HCT116 (cell line): Measurements from ENCODE around the gene GPN2. TPM values are rescaled to one million over a fixed set of nuclear protein-coding genes. Genes with fewer than 3 reads are reported as not detected.
"Not testable (repeated sequence)": the region's sequence is repeated elsewhere in the genome, so short reads cannot be mapped to it uniquely, and the experiment has no call there.

Source experiments
- ATAC-seq: fragments of 200-7000 bp; cut with Tn5 transposase; 2 replicates; pipeline ENCODE4 v1.9.1; 2020; ENCODE audit warnings: mild to moderate bottlenecking, moderate library complexity
- BruUV-seq: library from RNA; stranded (reverse); fragments of 400-500 nt; replicated peaks from 2 replicates; lab custom pipeline; 2021; lab: Mats Ljungman, UMichigan
- CTCF ChIA-PET: fragments of 300-600 bp; sonication (Branson Sonifier 250); formaldehyde crosslinking; loops from one replicate; lab custom pipeline; 2021; ENCODE audit warnings: antibody characterized with exemption; lab: Charles Lee
- POLR2A ChIA-PET: fragments of 300-600, 350-600 bp; sonication (Branson Sonifier 250); formaldehyde crosslinking; loops from one replicate; lab custom pipeline; 2021; ENCODE audit warnings: antibody characterized with exemption; lab: Charles Lee
- RAD21 ChIA-PET, 2 experiments: fragments of 300-600 bp; sonication (Branson Sonifier 250); formaldehyde crosslinking; loops; one replicate each; lab custom pipeline; 2023; ENCODE audit warnings: low total read pairs in 2 of 2; ENCODE audit not compliant: uncharacterized antibody in 2 of 2, unreplicated experiment in 2 of 2, low non-redundant PET in 1 of 2; lab: Charles Lee
- DNase-seq: peaks from one replicate; pipeline ENCODE4 v3.0.0-alpha.2; 2010; ENCODE audit warnings: low read depth, low spot score
- H2AFZ ChIP-seq: fragments of 200-600 bp; shearing (Covaris generic), sonication (generic); 2 replicates; pipeline ENCODE4 v1.6.1; 2017; ENCODE audit warnings: low read depth, mixed run types, mixed read lengths, antibody characterized with exemption, low read length; ENCODE audit not compliant: poor library complexity, severe bottlenecking
- H3K27ac ChIP-seq: 2 replicates; pipeline ENCODE4 v1.5.1; 2012; ENCODE audit warnings: low read depth, low read length
- H3K27me3 ChIP-seq: fragments of 200-600 bp; sonication (generic); 2 replicates; pipeline ENCODE4 v1.6.1; 2016; ENCODE audit warnings: mixed run types, low read length, mixed read lengths; ENCODE audit not compliant: insufficient read depth
- H3K36me3 ChIP-seq, 2 experiments: fragments of 200-500 bp in 1 of 2; fragments of 200-600 bp in 1 of 2; sonication (Bioruptor generic) in 1 of 2; sonication (generic) in 1 of 2; 2 replicates each; pipeline versions ENCODE4 v1.5.1 to v1.6.1; 2014 to 2016; ENCODE audit warnings: low read length in 2 of 2, inconsistent platforms in 1 of 2, mixed read lengths in 1 of 2, mixed run types in 1 of 2; ENCODE audit not compliant: insufficient read depth in 2 of 2, control insufficient read depth in 1 of 2
- H3K4me1 ChIP-seq, 2 experiments: fragments of 200-600 bp in 1 of 2; sonication (generic) in 1 of 2; 2 replicates each; pipeline versions ENCODE4 v1.5.1 to v1.6.1; 2012 to 2017; ENCODE audit warnings: low read length in 2 of 2, inconsistent platforms in 1 of 2, mild to moderate bottlenecking in 1 of 2, mixed read lengths in 1 of 2, mixed run types in 1 of 2, moderate library complexity in 1 of 2; ENCODE audit not compliant: insufficient read depth in 2 of 2, control insufficient read depth in 1 of 2
- H3K4me2 ChIP-seq: fragments of 200-600 bp; sonication (generic); 2 replicates; pipeline ENCODE4 v1.6.1; 2017; ENCODE audit warnings: mixed run types, low read length, mixed read lengths
- H3K4me3 ChIP-seq, 2 experiments: fragments of 200-600 bp in 1 of 2; sonication (generic) in 1 of 2; replicated peaks in 1 of 2; 2 replicates each; pipeline ENCODE4 v1.5.1; 2011 to 2016; ENCODE audit warnings: low read length in 2 of 2, control low read depth in 1 of 2, low read depth in 1 of 2, mild to moderate bottlenecking in 1 of 2, mixed read lengths in 1 of 2, mixed run types in 1 of 2
- H3K79me2 ChIP-seq: fragments of 200-600 bp; sonication (generic); 2 replicates; pipeline ENCODE4 v1.6.1; 2017; ENCODE audit warnings: mild to moderate bottlenecking, mixed run types, low read length, moderate library complexity, mixed read lengths; ENCODE audit not compliant: insufficient read depth
- H3K9ac ChIP-seq: fragments of 200-600 bp; sonication (generic); 2 replicates; pipeline ENCODE4 v1.6.1; 2016; ENCODE audit warnings: low read length, mixed read lengths
- H3K9me2 ChIP-seq: fragments of 200-600 bp; sonication (generic), shearing (Covaris generic); 2 replicates; pipeline ENCODE4 v1.6.1; 2017; ENCODE audit warnings: mixed run types, mild to moderate bottlenecking, moderate library complexity; ENCODE audit not compliant: insufficient read depth
- H3K9me3 ChIP-seq, 2 experiments: fragments of 200-500 bp in 1 of 2; fragments of 200-600 bp in 1 of 2; sonication (Bioruptor generic) in 1 of 2; sonication (generic) in 1 of 2; 2 replicates each; pipeline ENCODE4 v1.6.1; 2014 to 2017; ENCODE audit warnings: low read length in 2 of 2, mixed read lengths in 2 of 2, inconsistent platforms in 1 of 2, low read depth in 1 of 2, mild to moderate bottlenecking in 1 of 2, mixed run types in 1 of 2, moderate library complexity in 1 of 2; ENCODE audit not compliant: control insufficient read depth in 1 of 2, insufficient read depth in 1 of 2
- H4K20me1 ChIP-seq: fragments of 200-600 bp; sonication (generic), shearing (Covaris generic); 2 replicates; pipeline ENCODE4 v1.6.1; 2017; ENCODE audit warnings: mixed run types, mild to moderate bottlenecking, moderate library complexity; ENCODE audit not compliant: insufficient read depth
- EGR1 ChIP-seq: IDR thresholded peaks from 2 replicates; pipeline ENCODE4 v1.6.1; 2012; ENCODE audit warnings: low read depth
- ELF1 ChIP-seq: IDR thresholded peaks from 2 replicates; pipeline ENCODE4 v1.6.1; 2012; ENCODE audit warnings: low read depth, borderline replicate concordance
- EZH2 ChIP-seq: fragments of 200-600 bp; sonication (generic); IDR thresholded peaks from 2 replicates; pipeline ENCODE4 v1.6.1; 2017; ENCODE audit warnings: antibody characterized with exemption, mixed run types
- FOSL1 ChIP-seq: IDR thresholded peaks from 2 replicates; pipeline ENCODE4 v1.6.1; 2012; ENCODE audit warnings: low read depth
- JUND ChIP-seq: IDR thresholded peaks from 2 replicates; pipeline ENCODE4 v1.6.1; 2012
- POLR2A ChIP-seq: IDR thresholded peaks from 2 replicates; pipeline ENCODE4 v1.7.0; 2011; ENCODE audit warnings: borderline replicate concordance; ENCODE audit not compliant: insufficient read depth, insufficient read length; ENCODE audit errors: extremely low read depth
- RAD21 ChIP-seq: IDR thresholded peaks from 2 replicates; pipeline ENCODE4 v1.6.1; 2012; ENCODE audit warnings: low read depth, mild to moderate bottlenecking
- YY1 ChIP-seq: IDR thresholded peaks from 2 replicates; pipeline ENCODE4 v1.6.1; 2011; ENCODE audit warnings: low read length, low read depth, moderate library complexity, mild to moderate bottlenecking; ENCODE audit not compliant: insufficient replicate concordance; ENCODE audit errors: extremely low read depth
- ZFX ChIP-seq: fragments of 450-650 bp; IDR thresholded peaks from 2 replicates; pipeline ENCODE4 v1.6.1; 2017
- ZNF274 ChIP-seq: fragments of 200-500 bp; sonication (Bioruptor generic); IDR thresholded peaks from 2 replicates; pipeline ENCODE4 v1.6.1; 2014; ENCODE audit warnings: mild to moderate bottlenecking, low read depth, low read length, inconsistent platforms
- intact Hi-C: fragments of 100-400 bp; cut with micrococcal nuclease; formaldehyde crosslinking; loops from 2 replicates; pipeline ENCODE4 v1.10.0; 2022
- total RNA-seq: library from RNA; stranded (reverse); gene quantifications from one replicate; pipeline ENCODE4 v1.2.1, GENCODE V29; 2021; ENCODE audit not compliant: unreplicated experiment
- TF ChIP-seq, protein P1 (sequence below): IDR thresholded peaks from 2 replicates; pipeline ENCODE4 v1.6.1; 2012

Gene GPN2
- total RNA-seq, 1 experiment from 2014 or later = 37.2 TPM

DNA sequence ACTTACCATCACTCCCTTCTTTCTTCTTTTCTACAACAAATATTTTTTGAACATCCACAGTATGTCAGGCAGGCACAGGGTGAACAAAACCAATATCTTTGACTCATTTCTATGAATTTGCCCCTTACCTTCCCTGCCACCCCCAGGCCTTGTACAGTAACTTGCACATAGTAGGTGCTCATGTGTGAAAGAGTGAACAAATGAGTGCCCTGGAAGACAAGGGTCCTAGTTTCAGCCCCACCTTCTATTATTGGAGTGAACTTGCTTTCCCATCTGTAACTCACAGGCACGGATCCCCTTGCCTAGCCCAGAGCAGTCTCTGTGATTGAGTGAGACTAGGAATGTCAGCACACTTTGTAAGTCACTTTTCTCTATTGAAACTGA is 50.8 kb downstream of the GPN2 start:
- no peak overlapping the region for H2AFZ ChIP-seq
- no peaks in the 10 kb centered on the region for H3K9me3 ChIP-seq
- H3K9ac ChIP-seq = no peak overlapping the region
- H3K4me3 ChIP-seq = no peak overlapping the region
- H3K27ac ChIP-seq = no peak overlapping the region
- peaks cover 21 to 36% of the 10 kb centered on the region in 2 experiments; a peak in 3 of 4 replicates for H3K36me3 ChIP-seq
- ATAC-seq = no peak
- ChIA-PET POLR2A (no interaction called here), RAD21 (no interaction called here), CTCF (no interaction called here)
- no peaks in the 10 kb centered on the region for H3K27me3 ChIP-seq
- peaks cover 10% of the 10 kb centered on the region; the same call in 1 of the 2 replicates for H3K79me2 ChIP-seq
- no peaks in the 10 kb centered on the region for H4K20me1 ChIP-seq
- intact Hi-C loops = no loop called here
- no peaks in the 10 kb centered on the region for H3K4me1 ChIP-seq
- TF ChIP-seq POLR2A (no peak), ZNF274 (no peak), ZFX (no peak), JUND (no peak), FOSL1 (no peak), EGR1 (no peak), RAD21 (no peak), YY1 (no peak), EZH2 (no peak)
- TF ChIP-seq, protein P1, sequence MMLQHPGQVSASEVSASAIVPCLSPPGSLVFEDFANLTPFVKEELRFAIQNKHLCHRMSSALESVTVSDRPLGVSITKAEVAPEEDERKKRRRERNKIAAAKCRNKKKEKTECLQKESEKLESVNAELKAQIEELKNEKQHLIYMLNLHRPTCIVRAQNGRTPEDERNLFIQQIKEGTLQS = no peak
- H3K4me2 ChIP-seq = no peak overlapping the region
- no TSS peak for BruUV-seq
- H3K9me2 ChIP-seq = no peaks in the 10 kb centered on the region
- DNase-seq = no peak

DNA sequence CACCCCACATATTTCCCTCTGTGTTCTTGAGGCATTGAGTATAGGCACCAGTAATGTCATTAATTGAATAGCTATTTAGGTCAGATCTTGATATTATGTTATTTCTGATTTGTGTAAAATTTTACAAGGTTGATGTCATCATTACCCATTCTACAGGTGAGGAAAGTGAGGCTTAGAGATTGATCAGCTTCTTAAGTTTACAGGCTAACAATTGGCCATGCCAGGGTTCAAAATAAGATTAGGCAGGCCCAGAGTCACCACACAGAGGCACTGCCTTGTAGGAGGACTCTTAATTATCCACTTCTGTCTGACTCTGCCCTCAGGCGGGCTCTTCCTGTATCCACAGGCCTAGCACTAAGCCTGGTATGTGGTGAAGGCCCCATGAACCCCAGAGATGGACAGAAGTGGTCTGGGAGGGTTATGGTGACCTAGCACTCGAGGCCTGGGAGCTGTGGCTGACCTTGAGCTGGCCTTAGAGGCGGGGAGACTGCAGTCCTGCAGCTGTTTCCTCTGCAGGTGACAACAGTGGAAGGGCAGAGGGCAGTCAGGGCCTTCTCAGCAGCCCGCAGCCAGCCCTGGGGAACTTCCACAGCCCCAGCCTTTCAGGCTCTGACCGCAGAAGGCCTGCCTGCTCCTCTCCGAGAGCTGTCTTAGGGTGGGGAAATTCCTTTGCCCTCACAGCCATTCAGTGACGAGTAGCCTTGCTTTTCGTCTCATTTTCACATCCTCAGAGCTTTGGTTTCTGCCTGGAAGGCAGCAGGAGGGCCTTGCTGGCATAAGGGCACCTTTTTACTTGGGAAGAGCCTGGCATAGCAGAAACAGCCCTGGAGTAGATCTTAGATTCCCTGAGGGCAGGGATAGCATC is 51.4 kb downstream of the GPN2 start:
- Histone ChIP-seq H3K36me3 (peaks cover 27 to 40% of the 10 kb centered on the region in 2 experiments; a peak in 3 of 4 replicates), H3K79me2 (peaks cover 8% of the 10 kb centered on the region; the same call in 1 of the 2 replicates), H3K9ac (no peak overlapping the region), H3K9me3 (no peaks in the 10 kb centered on the region), H4K20me1 (no peaks in the 10 kb centered on the region), H3K27ac (no peak overlapping the region), H3K4me1 (no peaks in the 10 kb centered on the region), H3K9me2 (no peaks in the 10 kb centered on the region), H3K27me3 (no peaks in the 10 kb centered on the region), H2AFZ (no peak overlapping the region), H3K4me2 (no peak overlapping the region), H3K4me3 (no peak overlapping the region)
- intact Hi-C loops = no loop called here
- RAD21 ChIA-PET = no interaction called here
- CTCF ChIA-PET = no interaction called here
- no TSS peak for BruUV-seq
- POLR2A ChIA-PET = no interaction called here
- ATAC-seq (no peak), DNase-seq (no peak)
- no peak for TF ChIP-seq ZNF274
- no peak for TF ChIP-seq ELF1

DNA sequence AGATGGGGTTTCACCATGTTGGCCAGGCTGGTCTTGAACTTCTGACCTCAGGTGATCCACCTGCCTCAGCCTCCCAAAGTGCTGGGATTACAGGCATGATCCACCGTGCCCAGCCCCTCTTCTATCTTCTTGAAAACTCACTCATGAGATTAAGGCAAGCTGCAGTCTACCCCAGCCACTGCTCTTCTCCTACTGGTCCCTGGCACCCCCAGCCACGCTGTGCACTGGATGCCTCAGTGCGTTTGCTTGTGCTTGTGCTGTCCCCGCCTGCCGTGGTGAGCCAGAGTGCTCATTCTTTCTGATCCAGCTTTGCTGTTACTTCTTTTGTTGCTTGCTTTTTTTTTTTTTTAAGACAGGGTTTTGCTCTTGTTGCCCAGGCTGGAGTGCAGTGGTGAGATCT is 52.4 kb downstream of the GPN2 start:
- H3K4me1 ChIP-seq, H2AFZ ChIP-seq, POLR2A ChIA-PET, H3K9me2 ChIP-seq, intact Hi-C loops, H3K4me2 ChIP-seq, H3K4me3 ChIP-seq, H3K9me3 ChIP-seq, ATAC-seq, H3K27ac ChIP-seq, DNase-seq, BruUV-seq, H3K79me2 ChIP-seq, H3K9ac ChIP-seq, H4K20me1 ChIP-seq, CTCF ChIA-PET, H3K27me3 ChIP-seq, RAD21 ChIA-PET: not testable (repeated sequence)
- H3K36me3 ChIP-seq = peaks cover 33 to 45% of the 10 kb centered on the region in 2 experiments; a peak in 3 of 4 replicates
